IPS-18a (cell line): Measurements from ENCODE around the gene EYA2.

ENCODE experiments used
- H3K27ac ChIP-seq: one replicate; pipeline ENCODE4 v1.5.1; 2013; ENCODE audit warnings: low read length
- H3K27me3 ChIP-seq: one replicate; pipeline ENCODE4 v1.6.1; 2013; ENCODE audit warnings: mild to moderate bottlenecking, low read length; ENCODE audit not compliant: control insufficient read depth, insufficient read depth
- H3K36me3 ChIP-seq: one replicate; pipeline ENCODE4 v1.6.1; 2013; ENCODE audit warnings: low read depth, low read length; ENCODE audit not compliant: control insufficient read depth
- H3K4me1 ChIP-seq: one replicate; pipeline ENCODE4 v1.6.1; 2013; ENCODE audit warnings: low read depth, low read length; ENCODE audit not compliant: control insufficient read depth
- H3K4me3 ChIP-seq: one replicate; pipeline ENCODE4 v1.5.1; 2013; ENCODE audit warnings: low read length
- H3K9ac ChIP-seq: one replicate; pipeline ENCODE4 v1.6.1; 2013; ENCODE audit warnings: mild to moderate bottlenecking, low read length, moderate library complexity
- H3K9me3 ChIP-seq: one replicate; pipeline ENCODE4 v1.6.1; 2013; ENCODE audit warnings: low read depth, low read length; ENCODE audit not compliant: control insufficient read depth

Gene EYA2

GRCh38 chr20:47224857-47225256, 330.2 kb downstream of the EYA2 start:
- Histone ChIP-seq H3K4me1 (no peaks in the 10 kb centered on the region), H3K27ac (no peak overlapping the region), H3K9me3 (no peaks in the 10 kb centered on the region), H3K27me3 (no peaks in the 10 kb centered on the region), H3K9ac (no peak overlapping the region), H3K4me3 (no peak overlapping the region), H3K36me3 (peaks cover 83% of the 10 kb centered on the region)

- Histone ChIP-seq H3K4me1 (no peaks in the 10 kb centered on the region), H3K9ac (no peak overlapping the region), H3K36me3 (peaks cover 84% of the 10 kb centered on the region), H3K4me3 (no peak overlapping the region), H3K27ac (no peak overlapping the region), H3K9me3 (no peaks in the 10 kb centered on the region), H3K27me3 (no peaks in the 10 kb centered on the region)
Observed at GRCh38 chr20:47225458-47225857, 330.8 kb downstream of the EYA2 start.

GRCh38 chr20:47227119-47227518, 332.5 kb downstream of the EYA2 start:
- no peaks in the 10 kb centered on the region for H3K4me1 ChIP-seq
- H3K9ac ChIP-seq, result no peak overlapping the region
- peaks cover 84% of the 10 kb centered on the region for H3K36me3 ChIP-seq
- no peaks in the 10 kb centered on the region for H3K9me3 ChIP-seq
- H3K27me3 ChIP-seq, result no peaks in the 10 kb centered on the region
- no peak overlapping the region for H3K27ac ChIP-seq
- no peak overlapping the region for H3K4me3 ChIP-seq

DNA sequence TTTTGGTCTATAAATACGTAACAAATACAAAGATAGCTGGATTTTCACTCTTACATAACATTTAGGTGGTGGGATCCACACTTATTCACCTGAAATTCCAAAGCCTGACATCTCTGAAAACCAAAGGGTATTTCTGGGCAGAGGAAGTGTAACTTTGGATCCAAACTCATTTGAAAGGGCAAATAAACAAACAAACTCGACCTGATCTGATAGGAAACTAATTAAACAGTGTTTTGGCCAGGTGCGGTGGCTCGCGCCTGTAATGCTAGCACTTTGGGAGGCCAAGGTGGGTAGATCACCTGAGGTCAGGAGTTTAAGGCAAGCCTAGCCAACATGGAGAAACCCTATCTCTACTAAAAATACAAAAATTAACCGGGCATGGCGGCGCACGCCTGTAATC, 332.9 kb downstream of the EYA2 start:
- Histone ChIP-seq H3K9ac (no peak overlapping the region), H3K36me3 (peaks cover 83% of the 10 kb centered on the region), H3K4me1 (no peaks in the 10 kb centered on the region), H3K27me3 (no peaks in the 10 kb centered on the region), H3K4me3 (no peak overlapping the region), H3K9me3 (no peaks in the 10 kb centered on the region), H3K27ac (no peak overlapping the region)

DNA sequence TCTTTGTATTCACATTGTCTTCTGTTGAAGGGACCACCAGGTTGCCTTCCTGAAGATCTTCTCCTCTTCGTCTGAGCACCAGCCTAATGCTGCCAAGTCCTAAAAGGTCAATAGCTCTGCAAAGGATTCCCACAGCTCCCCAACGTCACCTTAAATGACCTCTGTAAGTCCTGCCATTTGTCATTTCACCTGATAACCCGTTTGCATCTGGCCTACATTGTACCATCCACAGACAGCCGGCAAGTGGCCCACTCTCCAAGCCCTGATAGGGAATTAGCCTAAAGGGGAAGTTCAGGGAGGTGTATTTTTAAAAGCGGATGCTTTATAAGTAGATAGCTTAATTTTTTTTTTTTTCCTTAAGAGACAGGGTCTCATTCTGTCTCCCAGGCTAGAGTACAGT, 334.0 kb downstream of the EYA2 start:
- Histone ChIP-seq H3K9ac (no peak overlapping the region), H3K9me3 (no peaks in the 10 kb centered on the region), H3K27me3 (no peaks in the 10 kb centered on the region), H3K4me3 (no peak overlapping the region), H3K36me3 (peaks cover 85% of the 10 kb centered on the region), H3K27ac (no peak overlapping the region), H3K4me1 (no peaks in the 10 kb centered on the region)

GRCh38 chr20:47230811-47231256, 336.2 kb downstream of the EYA2 start:
- no peaks in the 10 kb centered on the region for H3K27me3 ChIP-seq
- H3K9me3 ChIP-seq, result no peaks in the 10 kb centered on the region
- H3K36me3 ChIP-seq, result peaks cover 89% of the 10 kb centered on the region
- H3K9ac ChIP-seq, result no peak overlapping the region
- no peak overlapping the region for H3K4me3 ChIP-seq
- H3K27ac ChIP-seq, result no peak overlapping the region
- no peaks in the 10 kb centered on the region for H3K4me1 ChIP-seq

- Histone ChIP-seq H3K9me3 (no peaks in the 10 kb centered on the region), H3K27me3 (no peaks in the 10 kb centered on the region), H3K27ac (no peak overlapping the region), H3K9ac (no peak overlapping the region), H3K36me3 (peaks cover 89% of the 10 kb centered on the region), H3K4me1 (no peaks in the 10 kb centered on the region), H3K4me3 (no peak overlapping the region)
Observed at GRCh38 chr20:47231382-47232039, 336.9 kb downstream of the EYA2 start.

DNA sequence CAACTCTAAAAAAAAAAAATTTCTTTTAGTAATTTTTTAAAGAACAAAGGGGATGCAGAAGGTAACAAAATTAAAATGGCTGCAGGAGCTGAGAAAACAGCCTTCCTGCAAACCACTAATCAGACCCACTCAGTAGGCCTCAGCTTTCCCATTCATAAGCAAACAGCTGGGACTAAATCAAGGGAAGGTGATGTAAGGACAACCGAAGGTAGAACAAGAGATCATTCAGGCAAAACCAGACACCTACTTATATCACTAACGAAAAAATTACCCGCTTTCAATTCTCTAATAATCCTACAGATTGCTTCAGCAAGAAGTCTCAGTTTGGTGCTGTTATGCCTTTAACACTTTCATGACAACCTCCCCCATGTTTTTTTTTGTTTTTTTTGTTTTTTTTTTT, 337.9 kb downstream of the EYA2 start:
- Histone ChIP-seq H3K36me3 (peaks cover 89% of the 10 kb centered on the region), H3K9me3 (no peaks in the 10 kb centered on the region), H3K9ac (no peak overlapping the region), H3K4me3 (no peak overlapping the region), H3K4me1 (no peaks in the 10 kb centered on the region), H3K27ac (no peak overlapping the region), H3K27me3 (no peaks in the 10 kb centered on the region)

- H3K4me3 ChIP-seq, result no peak overlapping the region
- H3K9ac ChIP-seq, result no peak overlapping the region
- no peak overlapping the region for H3K27ac ChIP-seq
- no peaks in the 10 kb centered on the region for H3K9me3 ChIP-seq
- H3K4me1 ChIP-seq, result no peaks in the 10 kb centered on the region
- H3K27me3 ChIP-seq, result no peaks in the 10 kb centered on the region
- H3K36me3 ChIP-seq, result peaks cover 92% of the 10 kb centered on the region
Observed at GRCh38 chr20:47233333-47234188, 338.9 kb downstream of the EYA2 start.

GRCh38 chr20:47235111-47235510, 340.5 kb downstream of the EYA2 start:
- H3K27me3 ChIP-seq, result no peaks in the 10 kb centered on the region
- no peaks in the 10 kb centered on the region for H3K9me3 ChIP-seq
- no peak overlapping the region for H3K27ac ChIP-seq
- no peaks in the 10 kb centered on the region for H3K4me1 ChIP-seq
- no peak overlapping the region for H3K4me3 ChIP-seq
- no peak overlapping the region for H3K9ac ChIP-seq
- H3K36me3 ChIP-seq, result peaks cover 88% of the 10 kb centered on the region

GRCh38 chr20:47235853-47236638, 341.4 kb downstream of the EYA2 start:
- Histone ChIP-seq H3K9me3 (no peaks in the 10 kb centered on the region), H3K36me3 (peaks cover 80% of the 10 kb centered on the region), H3K9ac (no peak overlapping the region), H3K4me1 (no peaks in the 10 kb centered on the region), H3K4me3 (no peak overlapping the region), H3K27me3 (no peaks in the 10 kb centered on the region), H3K27ac (no peak overlapping the region)
